HG02610 (cell line): ENCODE data around the gene PTPN1.
"Not testable (repeated sequence)": the region's sequence is repeated elsewhere in the genome, so short reads cannot be mapped to it uniquely, and the experiment has no call there.

Experiments used
- ATAC-seq: cut with Tn5 transposase; IDR thresholded peaks from one replicate; pipeline ENCODE4 v1.9.1; 2021; ENCODE audit warnings: mild to moderate bottlenecking, moderate library complexity; ENCODE audit not compliant: unreplicated experiment

PTPN1 gene

GRCh38 chr20:50587291-50587961, 77.2 kb downstream of the PTPN1 start:
- no peak for ATAC-seq

- no peak for ATAC-seq
Observed at GRCh38 chr20:50588034-50588736, 78.0 kb downstream of the PTPN1 start.

- ATAC-seq = no peak
Observed at GRCh38 chr20:50589548-50590347, 79.6 kb downstream of the PTPN1 start.

DNA sequence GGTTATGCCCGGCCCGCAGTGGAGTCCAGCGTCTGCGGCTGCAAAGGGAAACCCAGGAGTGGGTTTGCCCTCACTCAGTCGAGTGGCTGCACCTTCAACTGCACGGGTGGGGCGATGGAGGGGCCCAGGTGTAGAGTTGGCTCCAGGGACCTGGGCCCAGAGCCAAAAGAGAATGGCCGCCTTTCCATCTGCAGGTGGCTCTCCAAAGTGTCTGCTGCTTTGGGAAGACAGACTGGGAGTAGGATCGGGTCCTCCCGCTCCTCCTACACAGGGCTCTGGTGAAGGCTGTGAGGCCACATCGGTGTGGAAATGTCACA, 80.1 kb downstream of the PTPN1 start:
- no peak for ATAC-seq

GRCh38 chr20:50591233-50591852, 81.2 kb downstream of the PTPN1 start:
- ATAC-seq = no peak

DNA sequence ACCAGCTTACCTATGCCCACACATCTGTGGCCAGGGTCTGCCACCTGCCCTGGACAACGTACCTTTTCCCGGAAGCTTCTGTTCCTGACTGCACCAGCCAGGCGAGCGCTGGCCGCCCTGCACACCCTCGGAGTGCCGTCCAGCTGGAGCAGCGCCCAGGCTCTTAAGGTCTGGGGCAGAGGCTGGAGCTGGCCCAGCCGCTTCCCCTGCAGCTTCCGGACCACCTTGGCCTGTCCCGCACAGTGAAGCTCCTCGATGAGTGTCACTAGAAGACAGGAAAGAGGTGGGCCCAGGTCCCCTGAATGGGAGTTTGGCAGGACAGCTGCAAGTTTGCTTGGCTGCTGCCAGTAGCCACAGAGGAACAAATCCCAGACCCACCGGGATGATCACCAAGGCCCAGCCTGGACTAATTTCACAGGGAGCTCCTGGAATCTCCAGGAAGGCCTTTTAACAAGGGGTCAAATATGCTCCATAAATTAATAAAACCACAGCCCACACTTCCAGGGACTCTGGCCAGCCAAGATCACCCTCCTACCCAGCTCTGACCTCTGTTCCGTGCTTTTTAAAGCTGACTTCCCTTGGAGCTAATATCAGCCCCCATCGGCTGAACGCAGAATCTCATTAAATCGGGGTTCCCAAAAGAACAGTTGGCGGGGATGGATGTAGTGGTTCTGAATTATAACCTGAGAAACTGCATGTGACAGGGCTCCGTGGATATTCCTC, 82.3 kb downstream of the PTPN1 start:
- ATAC-seq = no peak

DNA sequence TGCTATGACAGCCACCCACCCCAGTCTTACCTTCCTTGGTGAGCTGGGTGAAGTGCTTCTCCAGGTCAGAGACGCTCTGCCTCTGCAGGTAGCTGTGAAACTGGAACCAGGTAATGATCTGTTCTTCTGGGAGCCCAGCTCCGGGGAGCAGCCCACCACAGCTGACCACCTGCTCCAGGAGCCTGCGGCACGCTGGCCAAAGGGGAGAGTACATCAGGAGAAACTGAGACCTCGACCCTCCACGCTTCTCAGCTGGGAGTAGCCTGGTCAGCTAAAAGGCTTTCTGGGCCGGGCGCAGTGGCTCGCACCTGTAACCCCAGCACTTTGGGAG, 82.8 kb downstream of the PTPN1 start:
- no peak for ATAC-seq

GRCh38 chr20:50594231-50594590, 84.0 kb downstream of the PTPN1 start:
- ATAC-seq = no peak

GRCh38 chr20:50594591-50595432, 84.6 kb downstream of the PTPN1 start:
- ATAC-seq = no peak

DNA sequence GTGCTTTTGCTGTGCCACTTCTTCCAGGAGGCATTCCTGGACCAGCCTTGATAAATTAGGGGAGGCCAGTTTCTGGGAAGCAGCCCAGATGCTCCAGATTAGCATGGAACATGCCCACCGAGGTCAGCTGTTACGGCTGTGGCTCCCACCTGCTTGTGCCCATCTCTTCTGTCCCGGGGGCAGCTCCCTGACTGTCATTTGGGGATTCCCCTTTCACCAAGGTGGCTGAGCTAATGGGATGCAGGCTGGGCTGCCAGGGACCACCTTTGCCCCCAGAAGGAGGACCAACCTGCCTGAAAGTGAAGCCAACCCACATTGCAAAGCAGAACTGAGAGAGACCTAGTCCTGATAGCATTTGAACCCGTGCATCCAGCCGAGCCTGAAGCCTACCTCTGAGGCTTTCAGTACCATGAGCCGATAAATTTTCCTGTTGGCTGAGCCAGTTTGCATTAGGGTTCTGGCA, 85.3 kb downstream of the PTPN1 start:
- no peak for ATAC-seq

DNA sequence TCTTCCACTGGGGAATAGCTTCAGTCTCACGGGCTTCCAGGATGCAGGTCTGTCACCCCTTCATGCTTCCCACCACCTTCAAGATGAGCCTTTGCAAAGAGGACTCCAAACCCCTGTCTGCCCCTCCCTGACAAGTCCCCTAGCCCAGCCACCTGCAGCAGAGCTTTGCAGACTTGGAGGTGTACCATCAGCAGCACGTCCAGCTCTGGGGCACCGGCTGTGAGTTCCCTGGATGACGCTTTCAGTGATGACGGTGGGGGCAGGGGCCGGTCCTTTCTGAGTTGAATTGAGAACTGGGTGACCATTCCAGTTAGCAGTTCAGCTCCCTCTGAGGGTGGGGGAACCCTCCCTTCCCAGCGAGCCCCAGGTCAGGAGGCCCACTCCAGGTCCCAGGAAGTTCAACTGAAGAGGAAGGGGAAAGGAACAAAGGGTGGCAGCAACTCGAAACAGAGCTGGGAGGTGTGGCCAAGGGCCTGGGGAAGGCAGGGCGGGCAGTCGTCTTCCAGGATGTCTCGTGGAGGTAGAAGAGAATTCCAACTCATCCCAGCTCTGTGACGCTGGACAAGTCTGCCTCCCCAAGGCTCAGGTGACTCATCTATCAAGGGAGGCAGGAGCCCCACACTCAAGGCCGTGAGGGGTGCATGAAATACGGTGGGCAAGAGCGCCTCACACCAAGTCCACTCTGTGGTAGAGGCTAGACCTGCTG, 86.0 kb downstream of the PTPN1 start:
- no peak for ATAC-seq

DNA sequence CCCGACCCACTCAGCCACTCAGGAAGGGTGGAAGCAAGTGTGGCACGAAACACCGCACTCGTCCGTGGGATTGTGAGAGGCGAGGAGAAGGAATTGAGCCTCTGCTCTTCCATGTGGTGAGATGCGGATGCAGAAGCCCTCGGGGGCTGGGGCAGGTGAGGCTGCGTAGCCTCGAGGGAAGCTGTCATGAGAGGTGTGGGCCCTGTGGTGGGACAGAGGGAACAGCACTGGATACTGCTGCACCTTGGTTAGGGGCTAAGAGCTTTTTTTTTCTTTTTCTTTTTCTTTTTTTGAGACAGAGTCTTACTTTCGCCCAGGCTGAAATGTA, 86.5 kb downstream of the PTPN1 start:
- ATAC-seq = no peak

DNA sequence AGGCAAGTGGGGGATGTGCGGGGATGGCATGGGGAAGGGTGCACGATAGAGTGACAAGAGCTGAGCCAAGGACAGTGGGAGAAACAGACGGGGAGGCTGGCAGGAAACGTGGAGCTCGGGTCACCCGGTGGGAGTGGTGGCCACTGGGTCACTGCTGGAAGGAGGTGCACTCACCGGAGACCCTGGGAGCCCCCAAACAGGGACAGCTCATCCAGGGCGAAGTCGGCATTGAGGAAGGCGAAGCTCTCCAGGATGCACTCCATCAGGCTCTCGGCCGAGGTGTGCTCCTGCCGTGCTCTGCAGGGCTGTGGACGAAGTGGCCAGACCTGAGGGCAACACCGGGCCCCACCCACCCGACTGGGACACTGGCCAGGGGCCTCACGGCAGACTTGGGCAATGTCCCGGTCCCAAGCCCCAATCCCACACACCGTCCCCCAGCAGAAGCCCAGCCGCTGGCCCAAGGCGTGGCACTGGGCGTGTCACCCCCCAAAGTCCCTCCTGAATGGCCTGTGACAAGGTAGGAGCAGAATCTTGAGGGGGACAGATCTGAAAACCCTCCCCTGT, 87.3 kb downstream of the PTPN1 start:
- no peak for ATAC-seq

DNA sequence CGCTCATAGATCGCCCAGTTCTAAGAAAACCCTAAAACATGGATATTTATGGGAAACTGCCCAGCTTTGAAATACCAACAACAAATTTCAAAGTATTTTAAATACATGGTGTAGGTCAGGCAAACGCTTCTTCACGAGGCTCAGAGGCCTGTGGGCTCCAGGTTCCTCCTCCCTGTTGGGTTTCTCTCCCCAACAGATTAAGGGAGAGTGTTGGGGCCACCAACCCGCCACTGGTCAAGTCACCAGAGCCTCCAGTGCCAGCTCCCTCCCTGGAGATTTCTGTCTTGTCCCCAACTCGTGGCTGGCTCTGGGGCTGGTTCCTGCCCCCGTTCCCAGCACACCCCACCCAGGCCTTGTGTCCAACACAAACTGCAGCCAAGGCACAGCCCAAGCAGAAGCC, 87.9 kb downstream of the PTPN1 start:
- ATAC-seq = no peak

GRCh38 chr20:50598768-50599167, 88.6 kb downstream of the PTPN1 start:
- ATAC-seq = not testable (repeated sequence)

GRCh38 chr20:50600281-50600895, 90.2 kb downstream of the PTPN1 start:
- ATAC-seq = no peak

DNA sequence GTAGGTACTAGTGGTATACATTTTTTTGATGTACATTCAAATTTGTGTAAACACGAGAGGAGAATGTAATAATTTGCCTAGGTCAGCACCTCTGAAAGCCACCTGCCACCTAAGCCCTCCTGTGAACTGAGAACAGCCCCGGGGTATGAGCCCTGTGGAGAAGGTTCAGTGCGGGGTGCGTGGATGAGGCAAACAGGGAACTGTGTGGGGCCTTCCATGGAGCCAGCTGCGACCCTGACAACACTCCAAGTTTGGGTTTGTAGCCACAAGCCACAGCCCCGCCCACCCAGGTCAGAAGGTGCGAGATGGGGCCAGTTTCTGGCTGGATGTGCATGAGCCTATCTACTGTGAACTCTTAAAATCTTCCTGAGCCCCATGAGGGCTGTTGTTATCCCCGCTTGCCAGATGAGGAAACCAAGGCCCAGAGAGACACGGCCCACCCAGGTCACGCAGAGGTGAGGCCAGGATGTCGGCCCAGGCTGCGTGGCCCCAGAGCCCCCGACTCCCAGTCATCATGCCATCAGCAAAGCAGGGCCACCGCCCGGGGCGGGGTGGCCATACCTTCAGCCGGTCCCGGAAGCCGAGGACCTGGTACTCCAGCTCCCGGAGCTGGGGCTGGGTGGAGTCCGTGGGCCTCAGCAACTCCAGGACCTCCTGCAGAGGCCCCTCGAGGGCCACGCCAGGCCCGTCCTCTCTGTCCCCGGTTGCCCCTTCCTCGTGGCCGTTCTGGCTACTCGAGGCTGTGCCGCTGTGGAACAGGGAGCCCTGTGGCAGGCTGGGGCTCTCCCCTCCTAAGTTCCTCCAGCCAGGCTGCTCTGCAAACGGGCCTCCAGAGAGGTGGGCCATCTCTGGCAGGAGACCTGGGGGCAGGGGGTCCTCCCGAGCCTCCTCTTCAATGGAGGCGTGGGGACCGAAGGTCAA, 91.6 kb downstream of the PTPN1 start:
- ATAC-seq = no peak
